Measurements from ENCODE around the gene DSCAM.

DNA sequence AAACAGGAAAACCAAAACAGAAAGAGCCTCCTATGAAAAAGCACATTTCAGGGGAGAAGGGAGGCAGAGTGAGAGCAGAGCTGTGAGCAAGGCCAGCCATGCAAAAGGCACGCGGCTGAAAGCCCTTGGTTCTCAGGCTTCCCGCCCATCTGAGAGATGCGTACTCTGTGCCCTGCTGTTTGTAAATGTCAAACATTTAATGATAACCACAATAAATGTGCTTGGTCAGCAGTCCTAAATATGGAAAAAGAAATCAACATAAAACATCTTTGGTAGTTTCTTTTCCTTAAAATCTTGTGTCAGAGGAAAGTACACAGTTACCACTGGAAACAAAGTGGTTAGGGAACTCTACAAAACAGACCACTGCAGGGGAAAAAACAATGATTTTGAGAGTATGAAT, 283.1 kb downstream of the DSCAM start:
- TF ChIP-seq, protein P1, sequence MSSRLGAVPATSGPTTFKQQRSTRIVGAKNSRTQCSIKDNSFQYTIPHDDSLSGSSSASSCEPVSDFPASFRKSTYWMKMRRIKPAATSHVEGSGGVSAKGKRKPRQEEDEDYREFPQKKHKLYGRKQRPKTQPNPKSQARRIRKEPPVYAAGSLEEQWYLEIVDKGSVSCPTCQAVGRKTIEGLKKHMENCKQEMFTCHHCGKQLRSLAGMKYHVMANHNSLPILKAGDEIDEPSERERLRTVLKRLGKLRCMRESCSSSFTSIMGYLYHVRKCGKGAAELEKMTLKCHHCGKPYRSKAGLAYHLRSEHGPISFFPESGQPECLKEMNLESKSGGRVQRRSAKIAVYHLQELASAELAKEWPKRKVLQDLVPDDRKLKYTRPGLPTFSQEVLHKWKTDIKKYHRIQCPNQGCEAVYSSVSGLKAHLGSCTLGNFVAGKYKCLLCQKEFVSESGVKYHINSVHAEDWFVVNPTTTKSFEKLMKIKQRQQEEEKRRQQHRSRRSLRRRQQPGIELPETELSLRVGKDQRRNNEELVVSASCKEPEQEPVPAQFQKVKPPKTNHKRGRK (CRISPR knock-in tag; IDR thresholded peaks at IDR 0.05; ENCODE audit: borderline replicate concordance), result no peak
- TF ChIP-seq, protein P2, sequence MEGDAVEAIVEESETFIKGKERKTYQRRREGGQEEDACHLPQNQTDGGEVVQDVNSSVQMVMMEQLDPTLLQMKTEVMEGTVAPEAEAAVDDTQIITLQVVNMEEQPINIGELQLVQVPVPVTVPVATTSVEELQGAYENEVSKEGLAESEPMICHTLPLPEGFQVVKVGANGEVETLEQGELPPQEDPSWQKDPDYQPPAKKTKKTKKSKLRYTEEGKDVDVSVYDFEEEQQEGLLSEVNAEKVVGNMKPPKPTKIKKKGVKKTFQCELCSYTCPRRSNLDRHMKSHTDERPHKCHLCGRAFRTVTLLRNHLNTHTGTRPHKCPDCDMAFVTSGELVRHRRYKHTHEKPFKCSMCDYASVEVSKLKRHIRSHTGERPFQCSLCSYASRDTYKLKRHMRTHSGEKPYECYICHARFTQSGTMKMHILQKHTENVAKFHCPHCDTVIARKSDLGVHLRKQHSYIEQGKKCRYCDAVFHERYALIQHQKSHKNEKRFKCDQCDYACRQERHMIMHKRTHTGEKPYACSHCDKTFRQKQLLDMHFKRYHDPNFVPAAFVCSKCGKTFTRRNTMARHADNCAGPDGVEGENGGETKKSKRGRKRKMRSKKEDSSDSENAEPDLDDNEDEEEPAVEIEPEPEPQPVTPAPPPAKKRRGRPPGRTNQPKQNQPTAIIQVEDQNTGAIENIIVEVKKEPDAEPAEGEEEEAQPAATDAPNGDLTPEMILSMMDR (IDR thresholded peaks at IDR 0.05), result no peak
- TF ChIP-seq, protein P3, sequence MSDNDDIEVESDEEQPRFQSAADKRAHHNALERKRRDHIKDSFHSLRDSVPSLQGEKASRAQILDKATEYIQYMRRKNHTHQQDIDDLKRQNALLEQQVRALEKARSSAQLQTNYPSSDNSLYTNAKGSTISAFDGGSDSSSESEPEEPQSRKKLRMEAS (CRISPR knock-in tag; IDR thresholded peaks at IDR 0.05), result no peak
- TF ChIP-seq, protein P4, sequence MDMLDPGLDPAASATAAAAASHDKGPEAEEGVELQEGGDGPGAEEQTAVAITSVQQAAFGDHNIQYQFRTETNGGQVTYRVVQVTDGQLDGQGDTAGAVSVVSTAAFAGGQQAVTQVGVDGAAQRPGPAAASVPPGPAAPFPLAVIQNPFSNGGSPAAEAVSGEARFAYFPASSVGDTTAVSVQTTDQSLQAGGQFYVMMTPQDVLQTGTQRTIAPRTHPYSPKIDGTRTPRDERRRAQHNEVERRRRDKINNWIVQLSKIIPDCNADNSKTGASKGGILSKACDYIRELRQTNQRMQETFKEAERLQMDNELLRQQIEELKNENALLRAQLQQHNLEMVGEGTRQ (CRISPR knock-in tag; IDR thresholded peaks at IDR 0.05), result no peak
- no peak for TF ChIP-seq ATF1 (CRISPR knock-in tag; IDR thresholded peaks at IDR 0.05)
- TF ChIP-seq, protein P5, sequence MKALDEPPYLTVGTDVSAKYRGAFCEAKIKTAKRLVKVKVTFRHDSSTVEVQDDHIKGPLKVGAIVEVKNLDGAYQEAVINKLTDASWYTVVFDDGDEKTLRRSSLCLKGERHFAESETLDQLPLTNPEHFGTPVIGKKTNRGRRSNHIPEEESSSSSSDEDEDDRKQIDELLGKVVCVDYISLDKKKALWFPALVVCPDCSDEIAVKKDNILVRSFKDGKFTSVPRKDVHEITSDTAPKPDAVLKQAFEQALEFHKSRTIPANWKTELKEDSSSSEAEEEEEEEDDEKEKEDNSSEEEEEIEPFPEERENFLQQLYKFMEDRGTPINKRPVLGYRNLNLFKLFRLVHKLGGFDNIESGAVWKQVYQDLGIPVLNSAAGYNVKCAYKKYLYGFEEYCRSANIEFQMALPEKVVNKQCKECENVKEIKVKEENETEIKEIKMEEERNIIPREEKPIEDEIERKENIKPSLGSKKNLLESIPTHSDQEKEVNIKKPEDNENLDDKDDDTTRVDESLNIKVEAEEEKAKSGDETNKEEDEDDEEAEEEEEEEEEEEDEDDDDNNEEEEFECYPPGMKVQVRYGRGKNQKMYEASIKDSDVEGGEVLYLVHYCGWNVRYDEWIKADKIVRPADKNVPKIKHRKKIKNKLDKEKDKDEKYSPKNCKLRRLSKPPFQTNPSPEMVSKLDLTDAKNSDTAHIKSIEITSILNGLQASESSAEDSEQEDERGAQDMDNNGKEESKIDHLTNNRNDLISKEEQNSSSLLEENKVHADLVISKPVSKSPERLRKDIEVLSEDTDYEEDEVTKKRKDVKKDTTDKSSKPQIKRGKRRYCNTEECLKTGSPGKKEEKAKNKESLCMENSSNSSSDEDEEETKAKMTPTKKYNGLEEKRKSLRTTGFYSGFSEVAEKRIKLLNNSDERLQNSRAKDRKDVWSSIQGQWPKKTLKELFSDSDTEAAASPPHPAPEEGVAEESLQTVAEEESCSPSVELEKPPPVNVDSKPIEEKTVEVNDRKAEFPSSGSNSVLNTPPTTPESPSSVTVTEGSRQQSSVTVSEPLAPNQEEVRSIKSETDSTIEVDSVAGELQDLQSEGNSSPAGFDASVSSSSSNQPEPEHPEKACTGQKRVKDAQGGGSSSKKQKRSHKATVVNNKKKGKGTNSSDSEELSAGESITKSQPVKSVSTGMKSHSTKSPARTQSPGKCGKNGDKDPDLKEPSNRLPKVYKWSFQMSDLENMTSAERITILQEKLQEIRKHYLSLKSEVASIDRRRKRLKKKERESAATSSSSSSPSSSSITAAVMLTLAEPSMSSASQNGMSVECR (CRISPR knock-in tag; IDR thresholded peaks at IDR 0.05; ENCODE audit: borderline replicate concordance), result no peak
- TF ChIP-seq KAT7 (CRISPR knock-in tag; IDR thresholded peaks at IDR 0.05; ENCODE audit: borderline replicate concordance), result no peak
- TF ChIP-seq ELF4 (CRISPR knock-in tag; IDR thresholded peaks at IDR 0.05; ENCODE audit: low read depth), result no peak
- no peak for TF ChIP-seq NFYB (CRISPR knock-in tag; conservative IDR thresholded peaks at IDR 0.05; ENCODE audit: low read depth)
- TF ChIP-seq TCF7 (CRISPR knock-in tag; IDR thresholded peaks at IDR 0.05; ENCODE audit: low read depth), result no peak
- TF ChIP-seq MXD4 (CRISPR knock-in tag; IDR thresholded peaks at IDR 0.05; ENCODE audit: borderline replicate concordance), result no peak
- TF ChIP-seq, protein P6, sequence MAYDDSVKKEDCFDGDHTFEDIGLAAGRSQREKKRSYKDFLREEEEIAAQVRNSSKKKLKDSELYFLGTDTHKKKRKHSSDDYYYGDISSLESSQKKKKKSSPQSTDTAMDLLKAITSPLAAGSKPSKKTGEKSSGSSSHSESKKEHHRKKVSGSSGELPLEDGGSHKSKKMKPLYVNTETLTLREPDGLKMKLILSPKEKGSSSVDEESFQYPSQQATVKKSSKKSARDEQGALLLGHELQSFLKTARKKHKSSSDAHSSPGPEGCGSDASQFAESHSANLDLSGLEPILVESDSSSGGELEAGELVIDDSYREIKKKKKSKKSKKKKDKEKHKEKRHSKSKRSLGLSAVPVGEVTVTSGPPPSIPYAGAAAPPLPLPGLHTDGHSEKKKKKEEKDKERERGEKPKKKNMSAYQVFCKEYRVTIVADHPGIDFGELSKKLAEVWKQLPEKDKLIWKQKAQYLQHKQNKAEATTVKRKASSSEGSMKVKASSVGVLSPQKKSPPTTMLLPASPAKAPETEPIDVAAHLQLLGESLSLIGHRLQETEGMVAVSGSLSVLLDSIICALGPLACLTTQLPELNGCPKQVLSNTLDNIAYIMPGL (CRISPR knock-in tag; IDR thresholded peaks at IDR 0.05), result no peak
- TF ChIP-seq EMX1 (CRISPR knock-in tag; IDR thresholded peaks at IDR 0.05), result no peak
- no peak for TF ChIP-seq ZNF232 (CRISPR knock-in tag; IDR thresholded peaks at IDR 0.05)
